NCI-H1930 (cell line): Measurements from ENCODE around the gene LOXL1.

Experiments
- DNase-seq, 2 experiments: peaks; one replicate each; lab custom pipeline; 2025; lab: John Stamatoyannopoulos, UW

The LOXL1 gene

GRCh38 chr15:73994413-73994883 is 68.2 kb downstream of the LOXL1 start, which contains the start of gene PML:
TSS of gene PML (plus strand) at chr15:73994716. CDS start at chr15:73994813, 97 bp downstream.
- peak; percentile 71 to 76 for DNase-seq

- no peak for DNase-seq
These were observed 68.8 kb downstream of the LOXL1 start for GRCh38 chr15:73994912-73995622.

- DNase-seq = no peak
These were observed 70.0 kb downstream of the LOXL1 start for GRCh38 chr15:73996267-73996666.

- DNase-seq = no peak
These were observed 70.7 kb downstream of the LOXL1 start for GRCh38 chr15:73996939-73997338.

- no peak for DNase-seq
These were observed 71.7 kb downstream of the LOXL1 start for GRCh38 chr15:73997986-73998385.
